Inflammatory macrophage (primary cell): ENCODE results near the gene ANKRD6.

Source experiments
- DNase-seq, 2 donors: peaks; one replicate each; pipeline ENCODE4 v3.0.0-alpha.2; 2020 to 2022

Gene ANKRD6

GRCh38 chr6:89566008-89566800 is 133.3 kb downstream of the ANKRD6 start:
- DNase-seq, result no peak

DNA sequence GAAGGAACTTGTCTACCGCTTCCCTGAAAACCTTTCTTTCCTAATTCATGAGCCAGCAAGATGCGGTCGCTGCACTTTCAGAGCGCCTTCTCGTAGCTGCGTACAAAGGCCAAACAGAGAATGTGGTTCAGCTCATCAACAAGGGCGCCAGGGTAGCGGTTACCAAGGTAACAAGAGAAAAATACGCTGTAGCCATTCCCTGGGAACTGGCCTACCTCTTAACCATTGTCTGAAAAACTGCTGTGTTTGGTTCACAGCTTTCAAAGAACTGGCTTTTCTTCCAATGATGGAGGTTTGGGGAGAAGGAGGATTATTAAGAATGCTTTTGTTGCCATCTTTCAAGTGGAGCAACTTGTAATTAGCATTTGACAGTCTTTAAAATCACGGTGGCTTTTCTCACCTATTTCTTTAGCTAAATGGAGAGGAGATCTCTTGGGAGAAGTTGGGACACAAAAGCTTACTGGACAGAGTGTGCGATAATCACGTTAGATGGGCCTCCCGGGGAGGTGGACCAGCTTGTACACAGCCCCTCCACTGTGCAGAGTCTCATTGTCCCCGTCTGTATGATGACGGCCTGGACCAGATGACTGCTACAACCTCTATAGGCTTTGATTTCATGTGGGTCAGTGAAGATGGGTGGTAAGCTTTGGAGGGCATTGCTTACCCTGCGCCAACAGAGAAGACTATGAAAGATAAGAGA is 134.1 kb downstream of the ANKRD6 start:
- DNase-seq, result no peak

DNA sequence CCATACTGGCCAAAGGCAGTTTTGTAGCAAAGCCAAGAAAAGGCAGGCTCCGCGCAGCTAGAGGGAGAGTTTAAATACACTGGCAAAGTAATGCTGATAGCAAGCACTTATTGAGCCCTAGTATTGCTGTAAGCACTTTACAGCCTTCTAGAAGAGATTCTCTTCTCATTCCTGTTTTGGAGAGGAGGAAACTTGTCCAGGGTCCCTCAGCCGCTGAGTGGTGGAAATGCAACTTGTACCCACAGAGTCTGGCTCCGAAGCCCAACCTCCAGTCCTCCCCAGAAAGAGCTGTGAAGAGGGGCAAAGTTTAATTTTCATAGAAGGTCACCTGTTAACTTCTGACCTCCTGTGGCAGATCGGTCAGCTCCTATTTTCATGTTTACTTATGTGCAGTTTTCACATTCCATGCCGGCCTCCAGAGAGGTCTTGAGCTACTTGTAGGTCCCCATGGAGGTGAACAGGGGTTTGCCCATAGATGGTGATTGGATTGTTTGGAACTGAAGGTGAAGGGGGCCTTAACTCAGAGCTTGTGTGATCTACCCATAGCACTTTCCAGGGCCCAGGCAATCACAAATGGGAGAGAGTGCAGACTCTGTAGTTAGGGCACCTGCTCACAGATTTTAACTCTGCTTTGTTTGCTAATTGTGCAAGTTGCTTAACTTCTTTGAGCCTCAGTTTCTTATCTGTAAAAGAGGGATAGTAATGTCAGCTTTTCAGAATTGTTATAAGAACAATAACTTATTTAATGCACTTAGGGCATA is 134.9 kb downstream of the ANKRD6 start:
- DNase-seq, result no peak

GRCh38 chr6:89574910-89575561 is 142.1 kb downstream of the ANKRD6 start:
- DNase-seq, result no peak

DNA sequence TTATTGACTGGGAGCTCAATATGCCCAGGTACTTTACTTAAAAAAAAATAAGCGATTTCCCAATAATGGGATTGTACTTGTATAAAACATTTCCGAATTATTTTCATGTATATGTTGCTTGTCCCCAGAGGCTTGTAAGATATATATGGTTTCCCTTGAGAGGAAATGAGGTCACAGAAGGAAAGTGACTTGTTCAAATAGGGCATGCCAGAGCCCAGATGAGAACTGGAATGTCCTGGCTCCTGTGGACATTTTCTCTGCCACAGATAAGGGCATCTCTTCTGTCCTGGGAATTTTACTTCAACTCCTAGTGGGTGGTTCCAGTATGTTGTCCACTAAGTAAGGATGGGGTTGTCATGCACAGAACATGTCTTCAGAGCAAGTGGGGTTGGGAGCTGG is 142.6 kb downstream of the ANKRD6 start:
- DNase-seq, result no peak

DNA sequence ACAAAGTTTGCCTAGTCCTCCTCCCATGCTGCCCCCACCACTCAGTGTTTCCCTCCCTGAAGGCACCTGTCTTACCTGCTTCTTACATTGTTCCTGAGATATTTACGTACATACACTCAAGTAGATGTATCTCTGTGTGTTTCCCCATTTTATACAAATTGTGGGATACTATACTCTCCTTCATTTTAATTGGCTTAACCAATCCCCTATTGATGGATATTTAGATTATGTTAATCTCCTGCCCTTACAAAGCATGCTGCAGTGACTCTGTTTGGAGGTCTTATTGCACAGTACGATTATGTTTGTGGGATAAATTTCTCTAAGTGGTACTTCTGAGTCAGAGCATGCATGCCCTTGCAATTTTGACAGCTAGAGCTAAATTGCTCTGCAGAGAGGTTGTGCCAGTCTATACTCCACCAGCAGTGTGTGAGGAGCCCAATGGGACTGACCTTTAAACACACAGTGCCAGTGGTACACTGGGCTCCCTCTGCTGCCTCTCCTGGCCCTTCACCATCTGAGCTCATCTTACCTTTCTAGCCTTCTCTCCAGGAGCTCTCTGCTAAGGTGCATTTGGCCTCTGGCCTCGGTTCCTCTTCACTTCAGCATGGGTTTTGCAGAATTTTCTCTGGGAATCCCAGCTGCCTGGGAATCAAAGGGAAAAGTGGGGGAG is 148.2 kb downstream of the ANKRD6 start:
- no peak for DNase-seq

DNA sequence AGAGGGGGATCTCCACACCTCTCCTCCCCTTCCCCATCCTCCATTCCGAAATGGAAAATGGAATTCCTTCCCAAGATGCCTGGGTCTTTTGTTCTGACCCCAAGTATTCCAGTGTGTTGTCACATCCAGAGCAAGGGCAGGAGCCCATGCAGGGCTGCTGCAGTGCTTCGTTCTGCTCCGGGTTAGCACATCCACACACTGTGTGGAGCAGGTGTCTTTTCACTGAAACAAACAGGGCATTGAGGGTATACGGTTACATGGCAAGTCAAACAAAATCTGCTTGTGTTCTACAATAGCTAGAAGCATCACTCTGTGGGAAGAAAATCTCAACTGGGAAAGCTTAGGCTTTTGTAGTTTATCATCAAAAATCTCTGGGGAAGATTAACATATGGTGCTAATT is 148.7 kb downstream of the ANKRD6 start:
- no peak for DNase-seq

- no peak for DNase-seq
Observed at GRCh38 chr6:89582669-89583325, 149.8 kb downstream of the ANKRD6 start.

GRCh38 chr6:89583559-89583958 is 150.6 kb downstream of the ANKRD6 start:
- no peak for DNase-seq

DNA sequence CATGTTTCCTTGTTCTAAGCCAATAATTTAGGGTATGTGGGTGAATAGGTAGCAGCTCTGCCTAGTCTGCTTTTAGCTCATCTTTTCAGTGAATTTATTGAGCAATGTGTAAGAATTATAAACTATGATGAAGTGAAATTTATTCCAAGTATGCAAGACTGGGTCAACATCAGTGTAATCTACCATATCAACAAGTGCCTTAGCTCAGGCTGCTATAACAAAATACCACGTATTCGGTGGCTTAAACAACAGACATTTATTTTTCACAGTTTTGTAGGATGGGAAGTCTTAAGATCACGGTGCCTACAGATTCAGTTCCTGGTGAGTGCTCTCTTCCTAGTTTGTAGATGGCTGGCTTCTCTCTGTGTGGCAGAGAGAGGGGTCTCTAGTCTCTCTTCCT is 151.6 kb downstream of the ANKRD6 start:
- no peak for DNase-seq

GRCh38 chr6:89585154-89585553 is 152.2 kb downstream of the ANKRD6 start:
- DNase-seq, result no peak

- DNase-seq, result no peak
Observed at GRCh38 chr6:89589297-89590025, 156.5 kb downstream of the ANKRD6 start.

- no peak for DNase-seq
Observed at GRCh38 chr6:89590133-89590532, 157.2 kb downstream of the ANKRD6 start.

- no peak for DNase-seq
Observed at GRCh38 chr6:89591745-89592144, 158.8 kb downstream of the ANKRD6 start.

DNA sequence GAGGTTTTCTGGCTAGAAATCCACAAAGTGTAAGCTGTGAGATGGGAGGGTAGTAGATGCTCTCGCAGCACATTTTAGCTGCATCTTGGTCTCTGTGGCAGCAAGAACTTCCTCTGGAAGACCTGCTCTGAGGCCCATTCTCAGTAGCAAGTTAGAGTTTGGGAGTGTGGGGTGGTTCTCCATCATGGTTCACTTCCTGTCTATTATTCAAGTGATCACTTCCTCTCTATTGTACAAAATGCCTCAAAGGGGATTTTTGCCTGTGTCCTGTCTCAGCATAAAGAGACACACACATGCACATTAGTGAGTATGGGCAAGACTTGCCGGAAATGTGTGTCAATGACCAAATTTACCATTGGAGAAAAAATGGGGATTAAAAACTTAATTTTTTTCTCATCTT is 163.1 kb downstream of the ANKRD6 start:
- DNase-seq, result peak; percentile 3 to 12

DNA sequence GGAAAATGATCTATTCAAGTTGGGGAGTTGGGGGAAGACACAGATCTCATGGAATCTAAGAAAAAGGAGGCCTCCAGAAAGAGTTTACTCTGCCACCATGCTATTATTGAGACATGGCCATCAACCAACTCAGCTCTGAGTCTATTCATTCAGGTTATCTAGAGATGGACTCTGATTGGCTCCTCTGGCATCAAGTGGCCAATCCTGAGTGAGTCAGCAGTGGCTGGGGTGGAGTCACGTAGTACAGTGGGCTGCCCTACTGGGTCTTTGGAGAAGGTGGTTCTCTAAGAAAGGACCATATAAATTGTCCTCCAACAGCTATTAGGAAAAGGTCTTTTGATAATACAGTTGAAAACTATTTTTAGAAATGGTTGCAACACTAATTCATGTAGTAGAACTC is 163.5 kb downstream of the ANKRD6 start:
- no peak for DNase-seq

GRCh38 chr6:89597372-89597771 is 164.4 kb downstream of the ANKRD6 start:
- DNase-seq, result no peak

- DNase-seq, result peak; percentile 24 to 38
Observed at GRCh38 chr6:89597988-89598387, 165.0 kb downstream of the ANKRD6 start.

DNA sequence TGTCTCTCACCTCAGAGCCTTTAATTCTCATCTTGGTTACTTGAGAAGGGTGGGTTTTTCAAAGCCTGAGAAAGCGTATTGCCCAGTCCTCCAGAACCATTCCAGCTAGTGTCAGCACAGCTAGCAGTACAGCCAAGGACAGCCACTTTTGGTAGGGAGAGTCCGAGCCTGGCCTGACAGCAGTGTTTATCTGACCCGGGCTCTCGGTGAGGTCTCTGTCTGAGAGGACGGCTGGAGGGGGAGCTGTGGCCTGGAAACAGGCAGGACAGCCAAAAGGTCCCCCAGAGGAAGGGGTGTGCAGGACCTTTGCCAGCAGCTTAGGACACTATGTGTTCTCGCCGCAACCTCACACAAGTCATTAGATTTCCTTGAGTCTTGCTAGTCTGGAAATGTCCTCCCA is 166.8 kb downstream of the ANKRD6 start:
- DNase-seq, result no peak

DNA sequence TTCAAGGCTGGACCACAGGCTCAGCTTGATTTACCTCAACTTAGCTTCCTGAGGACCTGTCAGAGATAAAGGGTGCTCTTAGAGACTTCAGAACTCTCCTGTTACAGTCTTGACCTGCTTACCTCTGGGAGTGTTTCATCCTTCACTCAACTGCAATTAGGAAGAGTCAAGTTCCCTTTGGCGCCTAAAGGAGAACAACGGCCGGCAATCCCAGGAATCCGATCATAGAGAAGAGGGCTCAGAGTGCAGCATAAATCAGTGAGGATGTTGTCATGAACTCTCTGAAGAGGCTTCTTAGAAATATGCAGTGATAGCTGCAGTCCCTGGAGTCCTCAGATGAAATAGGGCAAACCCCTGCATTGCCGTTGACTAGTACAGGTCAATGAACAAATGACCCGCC is 169.2 kb downstream of the ANKRD6 start:
- no peak for DNase-seq

- no peak for DNase-seq
Observed at GRCh38 chr6:89604653-89605052, 171.7 kb downstream of the ANKRD6 start.
